H9 (cell line): Measurements from ENCODE around the gene DBH. TPM values are rescaled to one million over a fixed set of nuclear protein-coding genes. Genes with fewer than 3 reads are reported as not detected.

Experiments used
- DNase-seq: peaks from one replicate; pipeline ENCODE4 v3.0.0-alpha.2; 2017
- H2AFZ ChIP-seq: one replicate; pipeline ENCODE4 v1.6.1; 2013; ENCODE audit warnings: mild to moderate bottlenecking, low read length, control low read depth, moderate library complexity
- H2AK5ac ChIP-seq: 2 replicates; pipeline ENCODE4 v1.6.1; 2013; ENCODE audit warnings: low read length, control low read depth, mixed read lengths; ENCODE audit not compliant: insufficient read length
- H2BK120ac ChIP-seq: one replicate; pipeline ENCODE4 v1.6.1; 2013; ENCODE audit warnings: low read depth, mild to moderate bottlenecking, low read length, control low read depth, inconsistent platforms; ENCODE audit not compliant: poor library complexity, severe bottlenecking
- H2BK12ac ChIP-seq: 2 replicates; pipeline ENCODE4 v1.6.1; 2013; ENCODE audit warnings: low read length, control low read depth, mixed read lengths, low read depth; ENCODE audit not compliant: insufficient read length
- H2BK15ac ChIP-seq: 2 replicates; pipeline ENCODE4 v1.6.1; 2013; ENCODE audit warnings: low read depth, low read length, control low read depth
- H2BK20ac ChIP-seq: one replicate; pipeline ENCODE4 v1.6.1; 2013; ENCODE audit warnings: low read depth, mild to moderate bottlenecking, low read length, control low read depth, inconsistent platforms; ENCODE audit not compliant: poor library complexity, severe bottlenecking
- H2BK5ac ChIP-seq: 2 replicates; pipeline ENCODE4 v1.6.1; 2013; ENCODE audit warnings: low read length, control low read depth, mixed read lengths; ENCODE audit not compliant: insufficient read length
- H3K14ac ChIP-seq: 2 replicates; pipeline ENCODE4 v1.6.1; 2013; ENCODE audit warnings: low read length, control low read depth; ENCODE audit not compliant: insufficient read depth
- H3K18ac ChIP-seq: 2 replicates; pipeline ENCODE4 v1.6.1; 2013; ENCODE audit warnings: low read depth, mild to moderate bottlenecking, mixed read lengths, low read length, control low read depth; ENCODE audit not compliant: insufficient read length
- H3K23ac ChIP-seq: 2 replicates; pipeline ENCODE4 v1.6.1; 2013; ENCODE audit warnings: low read length, control low read depth, mixed read lengths, low read depth; ENCODE audit not compliant: insufficient read length
- H3K23me2 ChIP-seq: 2 replicates; pipeline ENCODE4 v1.6.1; 2013; ENCODE audit warnings: low read depth, mild to moderate bottlenecking, mixed read lengths, low read length, control low read depth; ENCODE audit not compliant: insufficient read length, poor library complexity, severe bottlenecking
- H3K27ac ChIP-seq: 2 replicates; pipeline ENCODE4 v1.5.1; 2013; ENCODE audit warnings: low read length, control low read depth, mixed read lengths, low read depth; ENCODE audit not compliant: insufficient read length
- H3K27me3 ChIP-seq: 2 replicates; pipeline ENCODE4 v1.6.1; 2013; ENCODE audit warnings: low read length, control low read depth, inconsistent platforms; ENCODE audit not compliant: insufficient read depth
- H3K4ac ChIP-seq: 2 replicates; pipeline ENCODE4 v1.6.1; 2013; ENCODE audit warnings: low read depth, mild to moderate bottlenecking, control low read depth, inconsistent platforms, low read length, moderate library complexity
- H3K4me1 ChIP-seq: 2 replicates; pipeline ENCODE4 v1.6.1; 2013; ENCODE audit warnings: low read length, control low read depth, inconsistent platforms; ENCODE audit not compliant: insufficient read depth
- H3K4me2 ChIP-seq: 2 replicates; pipeline ENCODE4 v1.6.1; 2013; ENCODE audit warnings: low read length, control low read depth, mixed read lengths; ENCODE audit not compliant: insufficient read length, insufficient read depth
- H3K56ac ChIP-seq: 2 replicates; pipeline ENCODE4 v1.6.1; 2013; ENCODE audit warnings: low read depth, mild to moderate bottlenecking, mixed read lengths, low read length, control low read depth; ENCODE audit not compliant: insufficient read length
- H3K79me1 ChIP-seq: 2 replicates; pipeline ENCODE4 v1.6.1; 2013; ENCODE audit warnings: low read depth, mild to moderate bottlenecking, moderate library complexity, low read length, control low read depth, inconsistent platforms; ENCODE audit not compliant: insufficient read depth, poor library complexity, severe bottlenecking
- H3K79me2 ChIP-seq: 2 replicates; pipeline ENCODE4 v1.6.1; 2013; ENCODE audit warnings: low read length, control low read depth, inconsistent platforms; ENCODE audit not compliant: insufficient read depth
- H3K9ac ChIP-seq: 2 replicates; pipeline ENCODE4 v1.6.1; 2013; ENCODE audit warnings: low read length, control low read depth, mixed read lengths; ENCODE audit not compliant: insufficient read length; ENCODE audit errors: extremely low read depth
- H3K9me3 ChIP-seq: one replicate; pipeline ENCODE4 v1.6.1; 2013; ENCODE audit warnings: low read depth, low read length, inconsistent platforms; ENCODE audit not compliant: control insufficient read depth
- H3T11ph ChIP-seq: one replicate; pipeline ENCODE4 v1.6.1; 2013; ENCODE audit warnings: mild to moderate bottlenecking, low read length, control low read depth, inconsistent platforms
- H4K20me1 ChIP-seq: one replicate; pipeline ENCODE4 v1.6.1; 2013; ENCODE audit not compliant: control insufficient read depth, insufficient read length, insufficient read depth
- H4K5ac ChIP-seq: 2 replicates; pipeline ENCODE4 v1.6.1; 2013; ENCODE audit warnings: low read depth, mild to moderate bottlenecking, mixed read lengths, low read length, control low read depth; ENCODE audit not compliant: insufficient read length
- H4K8ac ChIP-seq: replicated peaks from 2 replicates; pipeline ENCODE4 v1.6.1; 2013; ENCODE audit warnings: low read length, control low read depth, mixed read lengths, low read depth; ENCODE audit not compliant: insufficient read length
- H4K91ac ChIP-seq: 2 replicates; pipeline ENCODE4 v1.6.1; 2013; ENCODE audit warnings: low read depth, mild to moderate bottlenecking, moderate library complexity, mixed read lengths, low read length, control low read depth; ENCODE audit not compliant: insufficient read length
- H3K27ac Mint-ChIP-seq, 3 experiments: 2 replicates in 2 of 3; 3 replicates in 1 of 3; pipeline ENCODE4 v1.8.0; 2020 to 2021; ENCODE audit warnings: mixed read lengths in 3 of 3, mild to moderate bottlenecking in 1 of 3, moderate library complexity in 1 of 3
- H3K27me3 Mint-ChIP-seq: 2 replicates; pipeline ENCODE4 v1.8.0; 2021; ENCODE audit warnings: low read depth, mild to moderate bottlenecking, moderate library complexity, mixed read lengths
- H3K36me3 Mint-ChIP-seq, 3 experiments: 2 replicates in 2 of 3; 3 replicates in 1 of 3; pipeline ENCODE4 v1.8.0; 2020 to 2021; ENCODE audit warnings: low read depth in 3 of 3, mixed read lengths in 3 of 3; ENCODE audit not compliant: insufficient read depth in 1 of 3
- H3K4me1 Mint-ChIP-seq, 2 experiments: 2 replicates each; pipeline ENCODE4 v1.8.0; 2020; ENCODE audit warnings: mixed read lengths in 2 of 2
- H3K4me3 Mint-ChIP-seq, 2 experiments: 2 replicates in 1 of 2; 3 replicates in 1 of 2; pipeline ENCODE4 v1.8.0; 2020 to 2021; ENCODE audit warnings: mild to moderate bottlenecking in 2 of 2, mixed read lengths in 2 of 2, moderate library complexity in 1 of 2
- H3K9me3 Mint-ChIP-seq, 2 experiments: 2 replicates in 1 of 2; 3 replicates in 1 of 2; pipeline ENCODE4 v1.8.0; 2020; ENCODE audit warnings: mild to moderate bottlenecking in 2 of 2, mixed read lengths in 2 of 2, moderate library complexity in 1 of 2
- WGBS: extraction: QIAGEN DNeasy Blood & Tissue Kit; methylation state at CpG from one replicate; pipeline ENCODE4 v1.1.7; 2013; ENCODE audit warnings: missing lambda C conversion rate, low lambda C conversion rate, mixed read lengths; ENCODE audit not compliant: insufficient read length; ENCODE audit errors: extremely low coverage; 5-methylcytosine and 5-hydroxymethylcytosine counted together
- total RNA-seq: library from RNA; stranded (reverse); gene quantifications from 2 replicates; pipeline ENCODE4 v1.2.1, GENCODE V29; 2021
- TF ChIP-seq, protein P1 (sequence below): fragments of 200-600 bp; sonication (generic); conservative IDR thresholded peaks from 3 replicates; pipeline ENCODE4 v1.8.0; 2021; ENCODE audit warnings: antibody characterized with exemption, mild to moderate bottlenecking

Gene DBH
- total RNA-seq, 1 experiment from 2014 or later: not detected

DNA sequence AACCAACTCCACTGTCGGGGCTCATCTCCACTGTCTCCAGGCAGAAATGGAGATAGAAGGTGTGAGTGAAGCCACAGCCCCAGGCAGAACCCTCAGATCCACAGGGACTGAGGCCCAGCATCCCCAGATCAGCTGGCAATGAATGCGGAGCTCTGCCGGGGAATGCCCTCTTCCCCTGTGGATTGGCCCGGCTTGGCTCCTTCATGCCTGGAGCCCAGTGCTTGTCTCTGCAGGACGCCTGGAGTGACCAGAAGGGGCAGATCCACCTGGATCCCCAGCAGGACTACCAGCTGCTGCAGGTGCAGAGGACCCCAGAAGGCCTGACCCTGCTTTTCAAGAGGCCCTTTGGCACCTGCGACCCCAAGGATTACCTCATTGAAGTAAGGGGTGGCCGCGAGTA is 3.5 kb downstream of the DBH start:
- H4K5ac ChIP-seq: no peak overlapping the region
- Mint-ChIP-seq H3K9me3 (no peaks in the 10 kb centered on the region), H3K36me3 (no peaks in the 10 kb centered on the region), H3K27ac (no peak overlapping the region), H3K4me1 (peaks cover 20 to 32% of the 10 kb centered on the region in 2 experiments), H3K27me3 (peaks cover 5% of the 10 kb centered on the region), H3K4me3 (no peak overlapping the region)
- H2BK120ac ChIP-seq: no peak overlapping the region
- no peaks in the 10 kb centered on the region; the same call in 1 of the 2 replicates for H3K4me1 ChIP-seq
- H4K20me1 ChIP-seq: no peaks in the 10 kb centered on the region
- no peak overlapping the region for H2BK12ac ChIP-seq
- WGBS: no CpG with 5 or more reads among the region's 8 CpGs
- no peak overlapping the region for H2AK5ac ChIP-seq
- H4K91ac ChIP-seq: no peak overlapping the region
- no peak overlapping the region for H3K18ac ChIP-seq
- no peak overlapping the region for H3K14ac ChIP-seq
- no peak overlapping the region for H3K23ac ChIP-seq
- no peaks in the 10 kb centered on the region for H3K79me2 ChIP-seq
- no peak overlapping the region for H3T11ph ChIP-seq
- H3K9me3 ChIP-seq: no peaks in the 10 kb centered on the region
- no peak for DNase-seq
- H3K27me3 ChIP-seq: no peaks in the 10 kb centered on the region
- no peak overlapping the region for H3K9ac ChIP-seq
- no peak overlapping the region for H2AFZ ChIP-seq
- no peak overlapping the region for H3K56ac ChIP-seq
- H3K4ac ChIP-seq: no peak overlapping the region
- no peak overlapping the region for H2BK20ac ChIP-seq
- H2BK5ac ChIP-seq: no peak overlapping the region
- no peak overlapping the region for H2BK15ac ChIP-seq
- H4K8ac ChIP-seq: no peak overlapping the region
- H3K79me1 ChIP-seq: no peaks in the 10 kb centered on the region
- no peaks in the 10 kb centered on the region for H3K23me2 ChIP-seq
- no peak overlapping the region for H3K4me2 ChIP-seq
- TF ChIP-seq, protein P1, sequence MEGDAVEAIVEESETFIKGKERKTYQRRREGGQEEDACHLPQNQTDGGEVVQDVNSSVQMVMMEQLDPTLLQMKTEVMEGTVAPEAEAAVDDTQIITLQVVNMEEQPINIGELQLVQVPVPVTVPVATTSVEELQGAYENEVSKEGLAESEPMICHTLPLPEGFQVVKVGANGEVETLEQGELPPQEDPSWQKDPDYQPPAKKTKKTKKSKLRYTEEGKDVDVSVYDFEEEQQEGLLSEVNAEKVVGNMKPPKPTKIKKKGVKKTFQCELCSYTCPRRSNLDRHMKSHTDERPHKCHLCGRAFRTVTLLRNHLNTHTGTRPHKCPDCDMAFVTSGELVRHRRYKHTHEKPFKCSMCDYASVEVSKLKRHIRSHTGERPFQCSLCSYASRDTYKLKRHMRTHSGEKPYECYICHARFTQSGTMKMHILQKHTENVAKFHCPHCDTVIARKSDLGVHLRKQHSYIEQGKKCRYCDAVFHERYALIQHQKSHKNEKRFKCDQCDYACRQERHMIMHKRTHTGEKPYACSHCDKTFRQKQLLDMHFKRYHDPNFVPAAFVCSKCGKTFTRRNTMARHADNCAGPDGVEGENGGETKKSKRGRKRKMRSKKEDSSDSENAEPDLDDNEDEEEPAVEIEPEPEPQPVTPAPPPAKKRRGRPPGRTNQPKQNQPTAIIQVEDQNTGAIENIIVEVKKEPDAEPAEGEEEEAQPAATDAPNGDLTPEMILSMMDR: no peak
- no peak overlapping the region for H3K27ac ChIP-seq
